DMS153 treated with DMSO at 0.1 percent for 48 hours (cell line): Measurements from ENCODE around the gene CHRNA3.

Experiments used
- DNase-seq: peaks from one replicate; lab custom pipeline; 2025; ENCODE audit not compliant: unreplicated experiment; lab: John Stamatoyannopoulos, UW

The CHRNA3 gene

DNA sequence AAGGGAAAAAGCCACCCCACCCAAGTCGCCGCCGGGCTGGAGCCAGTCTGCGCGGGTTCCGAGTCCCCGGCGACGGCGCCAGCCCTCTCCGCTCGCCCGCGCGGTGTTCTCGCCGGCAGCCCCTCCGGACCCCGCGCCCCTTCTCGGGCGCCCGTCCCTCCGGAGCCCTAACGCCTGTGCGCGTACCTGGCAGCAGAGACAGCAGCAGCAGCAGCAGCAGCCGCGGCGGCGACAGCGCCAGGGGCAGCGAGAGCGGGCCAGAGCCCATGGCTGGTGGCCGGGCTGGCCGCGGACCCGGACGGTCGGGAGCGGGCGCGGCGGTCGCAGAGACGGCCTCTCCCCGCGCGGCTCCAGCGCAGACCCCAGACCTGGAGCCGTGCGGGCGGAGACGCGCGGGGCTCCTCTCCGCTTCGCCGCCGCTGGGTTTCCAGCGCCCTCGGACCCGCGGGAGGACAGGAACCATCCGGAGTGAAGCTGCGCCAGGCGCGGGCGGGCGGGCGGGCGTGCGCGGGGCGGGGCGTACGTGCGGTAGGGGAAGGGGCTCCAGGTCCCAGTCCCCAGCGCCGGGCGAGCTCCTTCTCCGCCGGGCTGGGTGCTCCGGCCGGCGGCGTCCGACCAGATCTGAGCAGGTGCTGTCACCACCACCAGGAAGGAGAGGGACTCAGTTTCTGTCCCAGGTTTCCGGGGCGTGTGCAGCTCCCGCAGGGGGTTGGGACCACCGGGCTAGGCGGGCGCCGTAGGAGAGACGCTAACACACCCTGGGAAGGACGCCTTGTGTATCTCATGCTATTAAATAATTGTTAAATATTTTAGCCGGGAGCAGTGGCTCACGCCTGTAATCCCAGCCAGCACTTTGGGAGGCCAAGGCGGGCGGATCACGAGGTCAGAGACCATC lies at the start of gene CHRNA3:
TSS of gene CHRNA3 (minus strand) at position 470 of the 895 bp plus-strand sequence. CDS start at position 268, 202 bp downstream.
- DNase-seq: no peak

GRCh38 chr15:78668987-78669386 lies 48.2 kb upstream of the CHRNA3 start:
- DNase-seq: no peak

DNA sequence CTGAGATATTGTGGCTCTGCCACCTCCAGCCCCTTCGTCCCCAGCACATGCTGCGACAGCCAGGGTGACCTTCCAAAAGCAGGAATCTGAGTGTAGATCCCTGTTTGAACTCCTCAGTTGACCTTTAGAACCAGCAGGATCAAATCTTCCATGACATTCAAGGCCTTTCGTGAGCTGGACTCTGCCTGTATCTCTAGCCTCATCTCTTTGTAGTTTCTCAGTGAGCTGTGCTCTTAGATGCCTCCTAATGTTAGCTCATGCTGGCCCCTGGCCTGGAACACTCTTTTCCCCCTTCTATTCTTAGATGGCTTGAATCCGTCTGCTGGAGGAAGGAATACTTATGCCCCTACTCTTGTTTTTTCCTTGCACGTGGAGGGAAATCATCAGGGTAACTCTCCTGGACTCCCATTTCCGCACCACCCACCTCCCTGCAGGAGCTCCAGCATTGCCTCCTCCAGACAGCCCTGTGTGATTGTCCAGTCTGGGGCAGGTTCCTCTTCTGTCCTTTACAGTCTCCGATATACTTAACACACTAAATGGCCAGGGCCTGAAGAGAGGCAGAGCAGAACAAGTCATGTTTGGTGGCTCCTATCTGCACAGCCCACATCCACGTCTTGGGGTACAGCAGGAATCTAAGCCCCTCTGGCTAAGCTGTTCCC lies 46.9 kb upstream of the CHRNA3 start:
- no peak for DNase-seq

DNA sequence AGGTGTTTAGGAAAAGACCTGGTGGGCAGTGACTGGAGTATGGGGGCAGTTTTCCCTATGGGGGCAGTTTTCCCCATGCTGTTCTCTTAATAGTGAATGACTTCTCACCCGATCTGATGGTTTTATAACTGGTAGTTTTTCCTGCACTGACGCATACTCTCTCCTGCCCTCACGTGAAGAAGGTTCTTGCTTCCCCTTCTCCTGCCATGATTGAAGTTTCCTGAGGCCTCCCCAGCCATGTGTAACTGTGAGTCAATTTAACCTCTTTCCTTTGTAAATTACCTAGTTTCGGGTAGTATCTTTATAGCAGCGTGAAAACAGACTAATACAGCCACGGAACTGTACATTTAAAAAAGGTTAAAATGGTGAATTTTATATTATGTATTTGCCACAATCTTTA lies 45.2 kb upstream of the CHRNA3 start:
- no peak for DNase-seq

GRCh38 chr15:78663703-78664102 lies 42.9 kb upstream of the CHRNA3 start:
- no peak for DNase-seq

DNA sequence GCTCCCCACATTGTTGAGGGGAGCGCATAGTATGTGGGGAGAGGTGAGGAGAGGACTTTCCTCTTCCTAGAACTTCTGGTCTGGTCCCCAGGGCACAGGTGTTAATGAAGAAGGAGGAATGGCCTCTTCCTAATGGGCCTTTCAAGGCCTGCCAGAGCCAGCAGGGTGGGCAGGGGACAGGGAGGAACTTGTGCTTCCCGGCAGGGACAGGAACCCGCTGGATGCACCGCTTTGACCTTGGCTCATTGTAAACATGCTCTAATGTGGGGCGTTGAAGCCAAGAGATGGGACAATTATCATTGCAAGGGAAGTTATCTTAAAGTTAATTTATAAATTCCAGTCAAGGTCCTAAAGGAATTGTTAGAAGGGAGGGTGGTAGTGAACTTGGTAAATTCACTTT lies 41.2 kb upstream of the CHRNA3 start:
- DNase-seq: no peak

DNA sequence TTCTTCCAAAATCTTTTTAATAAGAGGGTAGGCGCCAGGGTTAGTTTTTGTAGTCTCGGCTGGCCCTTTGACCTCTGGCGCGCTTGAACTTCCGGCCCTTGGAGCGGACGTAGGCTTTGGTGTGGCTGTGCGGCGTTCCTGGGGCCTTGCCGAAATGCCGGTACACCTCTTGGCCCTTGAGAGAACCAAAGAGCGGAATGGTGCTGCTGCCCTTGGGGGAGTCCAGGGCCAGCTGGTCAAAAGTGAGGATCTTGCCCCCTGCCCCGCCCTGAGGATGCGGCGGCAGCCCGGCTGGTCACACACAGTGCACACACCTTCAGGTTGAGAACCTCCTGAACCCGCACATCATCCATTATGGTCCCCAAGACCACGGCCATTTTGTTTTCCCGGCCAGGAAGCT lies 40.2 kb upstream of the CHRNA3 start:
- no peak for DNase-seq

DNA sequence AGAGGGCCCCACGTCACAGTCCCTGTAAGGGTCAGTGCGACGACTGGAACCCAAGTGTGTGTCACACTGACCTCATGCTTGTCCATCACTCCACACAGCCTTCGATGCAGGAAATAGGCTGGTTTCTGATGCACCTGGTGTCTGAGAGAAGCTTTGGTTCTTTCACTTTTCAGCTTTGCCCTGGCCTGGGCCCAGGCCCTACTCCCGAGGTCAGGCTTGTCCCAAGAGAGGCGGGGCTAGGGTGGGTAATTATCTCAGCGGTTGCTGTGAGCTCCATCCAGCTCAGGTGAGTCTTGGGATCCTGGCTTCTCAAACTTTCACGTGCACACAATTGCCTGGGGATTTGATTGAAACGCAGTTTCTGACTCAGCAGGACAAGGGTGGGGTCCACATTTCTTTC lies 39.8 kb upstream of the CHRNA3 start:
- DNase-seq: no peak

DNA sequence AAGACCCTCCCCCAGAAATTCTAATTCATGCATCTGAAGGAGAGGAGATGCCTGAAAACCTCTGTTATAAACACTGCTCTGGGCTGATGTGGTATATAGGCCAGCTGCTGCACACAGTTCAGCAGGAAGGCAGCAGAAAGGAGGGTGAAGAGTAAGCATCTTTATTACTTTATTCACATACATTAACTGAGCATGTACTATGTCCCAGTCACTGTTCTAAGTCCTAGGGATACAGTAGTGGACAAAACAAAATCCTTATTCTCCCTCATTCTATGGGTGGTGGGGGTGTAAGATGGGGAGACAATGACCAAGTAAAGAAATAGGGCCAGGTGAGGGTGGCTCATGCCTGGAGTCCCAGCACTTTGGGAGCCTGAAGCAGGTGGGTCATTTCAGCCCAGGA lies 38.0 kb upstream of the CHRNA3 start:
- DNase-seq: no peak

- DNase-seq: no peak
These were observed 33.5 kb upstream of the CHRNA3 start for GRCh38 chr15:78654272-78654671.

DNA sequence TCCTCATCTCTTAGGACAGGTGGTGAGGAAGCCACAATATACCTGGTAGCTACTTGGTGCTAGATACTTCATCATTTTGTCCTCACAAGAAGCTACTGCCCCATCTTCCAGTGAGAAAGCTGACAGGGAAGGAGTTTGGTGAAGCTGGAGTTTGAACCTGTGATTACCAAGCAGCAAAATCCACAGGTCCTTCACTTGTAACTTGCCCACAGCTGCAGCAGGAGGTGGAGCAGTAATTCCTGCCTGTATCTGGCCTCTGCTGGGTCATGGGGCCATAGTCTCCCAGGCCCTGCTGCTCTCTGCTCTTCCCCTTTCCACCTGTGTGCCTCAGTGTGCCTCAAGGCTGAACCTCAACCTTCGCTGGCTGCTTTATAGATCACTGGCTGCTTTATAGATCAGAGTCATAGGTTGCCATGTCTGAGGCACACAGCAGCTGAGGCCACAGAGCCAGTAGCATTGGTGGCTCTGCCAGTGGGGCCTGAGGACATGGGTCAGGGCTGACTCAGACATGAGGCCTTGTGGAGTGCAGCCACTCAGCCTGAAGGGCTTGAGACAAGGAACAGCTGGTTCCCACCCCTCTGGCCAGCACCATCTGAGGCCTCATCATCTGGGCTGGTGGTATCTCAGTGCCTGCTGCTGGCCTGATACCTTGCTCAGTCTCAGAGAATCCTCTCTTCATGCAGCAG lies 31.3 kb upstream of the CHRNA3 start:
- no peak for DNase-seq

- no peak for DNase-seq
These were observed 30.2 kb upstream of the CHRNA3 start for GRCh38 chr15:78651007-78651406.

- no peak for DNase-seq
These were observed 29.2 kb upstream of the CHRNA3 start for GRCh38 chr15:78650022-78650421.

GRCh38 chr15:78645009-78645408 lies 24.2 kb upstream of the CHRNA3 start:
- no peak for DNase-seq

- no peak for DNase-seq
These were observed 21.5 kb upstream of the CHRNA3 start for GRCh38 chr15:78642331-78642730.

- no peak for DNase-seq
These were observed 21.0 kb upstream of the CHRNA3 start for GRCh38 chr15:78641749-78642275.

- no peak for DNase-seq
These were observed 20.4 kb upstream of the CHRNA3 start, which contains the start of gene CHRNB4 for GRCh38 chr15:78641102-78641748. Gene CHRNB4 (minus strand): TSS chr15:78641210. CDS start chr15:78641133, 77 bp downstream.

DNA sequence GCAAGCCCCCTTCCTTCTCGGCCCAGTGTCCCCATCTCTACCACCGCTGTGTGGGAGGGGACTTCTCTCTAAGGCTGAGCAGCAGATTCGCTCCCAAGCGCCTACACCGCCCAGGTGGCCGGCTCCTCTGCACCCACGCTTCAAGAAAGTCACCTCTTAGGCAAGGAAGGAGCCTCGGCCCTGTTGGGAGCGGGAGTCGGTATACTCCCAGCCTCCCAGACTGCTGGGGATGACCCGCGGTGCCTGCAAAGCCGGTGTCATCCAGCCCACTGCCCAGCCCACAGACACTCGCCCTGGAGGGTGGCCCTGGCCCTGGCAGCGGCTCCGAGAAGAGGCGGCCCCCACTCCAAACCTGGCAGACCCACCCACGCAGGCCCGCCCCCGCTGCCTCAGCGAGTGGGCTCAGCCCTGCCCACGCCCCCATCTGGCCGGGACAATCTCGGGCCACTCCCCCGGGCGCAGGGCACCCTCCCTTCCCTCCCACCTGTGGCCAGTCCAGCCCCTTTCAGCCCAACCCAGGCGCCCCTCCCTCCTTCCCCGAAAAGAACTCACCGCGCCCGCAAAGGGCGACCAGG lies 19.8 kb upstream of the CHRNA3 start:
- no peak for DNase-seq

DNA sequence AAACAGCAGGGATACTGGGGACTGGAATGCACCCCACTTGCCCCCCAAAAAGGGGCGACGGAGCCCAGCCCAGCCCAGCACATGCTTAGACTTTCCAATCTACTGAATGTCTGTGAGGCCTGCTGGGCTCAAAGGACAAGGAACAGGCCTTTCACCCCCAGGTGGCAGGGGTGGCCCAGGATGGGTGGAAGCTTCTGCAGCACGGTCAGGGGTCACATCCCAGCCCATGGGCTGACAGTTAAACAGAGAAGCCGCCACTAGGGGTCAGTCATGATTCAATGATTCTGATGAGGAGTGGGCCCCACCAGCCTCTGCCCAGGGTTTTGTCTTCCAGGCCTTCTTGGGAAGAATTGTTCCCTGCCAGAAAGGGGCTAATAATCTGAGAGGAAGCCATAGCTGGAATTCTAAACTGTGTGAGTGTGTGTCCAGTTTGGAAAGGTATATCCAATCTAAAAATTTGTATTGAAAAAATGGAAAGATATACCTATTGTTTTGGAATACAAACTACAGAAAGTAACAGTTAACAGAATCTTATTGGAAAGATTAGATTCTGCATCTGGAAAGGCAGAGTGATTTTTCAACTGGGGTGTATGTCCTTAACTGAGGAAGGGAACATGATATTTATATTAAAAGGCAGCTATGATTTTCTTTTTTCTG lies 18.0 kb upstream of the CHRNA3 start:
- no peak for DNase-seq

- DNase-seq: no peak
These were observed 17.1 kb upstream of the CHRNA3 start for GRCh38 chr15:78637776-78638435.
